HG03457 (cell line): ENCODE data around the gene TMEM38A.
"Not testable (repeated sequence)": the region's sequence is repeated elsewhere in the genome, so short reads cannot be mapped to it uniquely, and the experiment has no call there.

Source experiments
- ATAC-seq: cut with Tn5 transposase; IDR thresholded peaks from one replicate; pipeline ENCODE4 v1.9.1; 2021; ENCODE audit warnings: moderate number of reproducible peaks; ENCODE audit not compliant: unreplicated experiment

Gene TMEM38A

GRCh38 chr19:16631465-16631864, 29.5 kb upstream of the TMEM38A start:
- ATAC-seq = no peak

- ATAC-seq = no peak
Observed at GRCh38 chr19:16637535-16637934, 23.4 kb upstream of the TMEM38A start.

GRCh38 chr19:16638666-16639065, 22.3 kb upstream of the TMEM38A start:
- no peak for ATAC-seq

GRCh38 chr19:16640951-16641350, 20.0 kb upstream of the TMEM38A start:
- ATAC-seq = no peak

- no peak for ATAC-seq
Observed at GRCh38 chr19:16641695-16642094, 19.2 kb upstream of the TMEM38A start.

GRCh38 chr19:16645140-16645539, 15.8 kb upstream of the TMEM38A start:
- ATAC-seq = no peak

- ATAC-seq = no peak
Observed at GRCh38 chr19:16649734-16650133, 11.2 kb upstream of the TMEM38A start.

- no peak for ATAC-seq
Observed at GRCh38 chr19:16650821-16651220, 10.1 kb upstream of the TMEM38A start.

GRCh38 chr19:16651421-16652188, 9.3 kb upstream of the TMEM38A start:
- not testable (repeated sequence) for ATAC-seq

- ATAC-seq = no peak
Observed at GRCh38 chr19:16652854-16653253, 8.1 kb upstream of the TMEM38A start.

- ATAC-seq = no peak
Observed at GRCh38 chr19:16654140-16654539, 6.8 kb upstream of the TMEM38A start.

- no peak for ATAC-seq
Observed at GRCh38 chr19:16654627-16655026, 6.3 kb upstream of the TMEM38A start.

- no peak for ATAC-seq
Observed at GRCh38 chr19:16655727-16656126, 5.2 kb upstream of the TMEM38A start.

GRCh38 chr19:16657384-16657783, 3.6 kb upstream of the TMEM38A start:
- ATAC-seq = no peak

- no peak for ATAC-seq
Observed at GRCh38 chr19:16659464-16659831, 1.5 kb upstream of the TMEM38A start.

GRCh38 chr19:16659832-16660708, 869 bp upstream of the TMEM38A start, which contains the start of gene SMIM7:
Gene SMIM7, minus strand, starts transcription at chr19:16660144. Its CDS starts 34 bp downstream, at chr19:16660110.
- peak; percentile 79 for ATAC-seq

GRCh38 chr19:16661480-16662034, 618 bp downstream of the TMEM38A start:
- no peak for ATAC-seq

GRCh38 chr19:16668176-16668575, 7.2 kb downstream of the TMEM38A start:
- no peak for ATAC-seq

GRCh38 chr19:16668702-16669101, 7.8 kb downstream of the TMEM38A start:
- not testable (repeated sequence) for ATAC-seq

- ATAC-seq = no peak
Observed at GRCh38 chr19:16670291-16670690, 9.4 kb downstream of the TMEM38A start.

- ATAC-seq = no peak
Observed at GRCh38 chr19:16671652-16672274, 10.8 kb downstream of the TMEM38A start.
